Fibroblast of gingiva (primary cell): ENCODE data around the gene LGALS1.
"Not testable (repeated sequence)": the region's sequence is repeated elsewhere in the genome, so short reads cannot be mapped to it uniquely, and the experiment has no call there.

Experiments used
- DNase-seq: peaks from one replicate; pipeline ENCODE4 v3.0.0-alpha.2; 2011; ENCODE audit warnings: low read depth

LGALS1 gene

GRCh38 chr22:37690407-37690806, 15.0 kb downstream of the LGALS1 start:
- DNase-seq = no peak

GRCh38 chr22:37690901-37691504, 15.6 kb downstream of the LGALS1 start:
- DNase-seq = no peak

GRCh38 chr22:37692627-37693285, 17.3 kb downstream of the LGALS1 start:
- DNase-seq = no peak

- DNase-seq = peak; percentile 42
These were observed 18.7 kb downstream of the LGALS1 start for GRCh38 chr22:37694131-37694530.

GRCh38 chr22:37696260-37696656, 20.8 kb downstream of the LGALS1 start:
- DNase-seq = not testable (repeated sequence)

GRCh38 chr22:37696657-37697537, 21.5 kb downstream of the LGALS1 start, which contains the start of gene TRIOBP:
Gene TRIOBP, plus strand, starts transcription at chr22:37697048. Its CDS starts 4,318 bp downstream, at chr22:37701366.
- peak; percentile 91 for DNase-seq

- no peak for DNase-seq
These were observed 22.1 kb downstream of the LGALS1 start for GRCh38 chr22:37697538-37697835.

GRCh38 chr22:37701141-37701786, 25.8 kb downstream of the LGALS1 start:
- DNase-seq = no peak

- DNase-seq = no peak
These were observed 28.5 kb downstream of the LGALS1 start for GRCh38 chr22:37703906-37704305.

GRCh38 chr22:37704645-37705044, 29.2 kb downstream of the LGALS1 start:
- DNase-seq = no peak

GRCh38 chr22:37705205-37705604, 29.8 kb downstream of the LGALS1 start:
- no peak for DNase-seq

- no peak for DNase-seq
These were observed 33.4 kb downstream of the LGALS1 start for GRCh38 chr22:37708580-37709444.

- no peak for DNase-seq
These were observed 34.0 kb downstream of the LGALS1 start for GRCh38 chr22:37709445-37709765.

- no peak for DNase-seq
These were observed 35.2 kb downstream of the LGALS1 start for GRCh38 chr22:37710675-37711074.

- no peak for DNase-seq
These were observed 36.1 kb downstream of the LGALS1 start for GRCh38 chr22:37711490-37711889.

- DNase-seq = no peak
These were observed 38.3 kb downstream of the LGALS1 start for GRCh38 chr22:37713761-37714160.

- DNase-seq = no peak
These were observed 39.2 kb downstream of the LGALS1 start for GRCh38 chr22:37714634-37715033.

- no peak for DNase-seq
These were observed 40.3 kb downstream of the LGALS1 start for GRCh38 chr22:37715760-37716159.

GRCh38 chr22:37716708-37717107, 41.3 kb downstream of the LGALS1 start:
- peak; percentile 54 for DNase-seq

- DNase-seq = not testable (repeated sequence)
These were observed 41.8 kb downstream of the LGALS1 start for GRCh38 chr22:37717235-37717634.

- DNase-seq = not testable (repeated sequence)
These were observed 42.4 kb downstream of the LGALS1 start for GRCh38 chr22:37717746-37718305.
